DOHH2 (cell line): Measurements from ENCODE around the gene RERG.

Experiments
- H3F3A ChIP-seq: fragments of 200-600 bp; sonication (generic), shearing (Covaris generic); 2 replicates; pipeline ENCODE4 v1.6.0; 2016; ENCODE audit warnings: antibody characterized with exemption, mild to moderate bottlenecking; ENCODE audit not compliant: control insufficient read depth, insufficient read depth
- H3K27ac ChIP-seq: fragments of 200-600 bp; sonication (generic); 2 replicates; pipeline ENCODE4 v1.5.1; 2014; ENCODE audit warnings: low read depth, mild to moderate bottlenecking, low read length, moderate library complexity
- H3K27me3 ChIP-seq: fragments of 200-600 bp; sonication (generic); 2 replicates; pipeline ENCODE4 v1.6.1; 2014; ENCODE audit warnings: mild to moderate bottlenecking, low read length, mixed read lengths; ENCODE audit not compliant: control insufficient read depth
- H3K36me3 ChIP-seq: fragments of 200-600 bp; sonication (generic); 2 replicates; pipeline ENCODE4 v1.6.1; 2014; ENCODE audit warnings: mild to moderate bottlenecking, low read length, moderate library complexity, mixed read lengths; ENCODE audit not compliant: control insufficient read depth
- H3K4me1 ChIP-seq: fragments of 200-600 bp; sonication (generic); 2 replicates; pipeline ENCODE4 v1.6.1; 2014; ENCODE audit warnings: mild to moderate bottlenecking, low read length, mixed read lengths; ENCODE audit not compliant: control insufficient read depth
- H3K4me2 ChIP-seq: fragments of 200-600 bp; sonication (generic); 2 replicates; pipeline ENCODE4 v1.6.0; 2014; ENCODE audit warnings: mild to moderate bottlenecking, low read length, moderate library complexity
- H3K4me3 ChIP-seq: fragments of 200-600 bp; sonication (generic); 2 replicates; pipeline ENCODE4 v1.5.1; 2014; ENCODE audit warnings: mild to moderate bottlenecking, low read length, mixed read lengths
- H3K79me2 ChIP-seq: fragments of 200-600 bp; sonication (generic); 2 replicates; pipeline ENCODE4 v1.6.1; 2014; ENCODE audit warnings: mild to moderate bottlenecking, low read length, mixed read lengths; ENCODE audit not compliant: control insufficient read depth
- H3K9me2 ChIP-seq: fragments of 200-600 bp; sonication (generic); replicated peaks from 2 replicates; pipeline ENCODE4 v1.6.1; 2014; ENCODE audit warnings: mild to moderate bottlenecking, low read length, mixed read lengths; ENCODE audit not compliant: control insufficient read depth
- H3K9me3 ChIP-seq: fragments of 200-600 bp; sonication (generic); 2 replicates; pipeline ENCODE4 v1.6.1; 2014; ENCODE audit warnings: antibody characterized with exemption, low read length, mixed read lengths; ENCODE audit not compliant: control insufficient read depth, insufficient read depth
- H4K20me1 ChIP-seq: fragments of 200-600 bp; sonication (generic); 2 replicates; pipeline ENCODE4 v1.6.0; 2014; ENCODE audit warnings: low read depth, mild to moderate bottlenecking, antibody characterized with exemption, low read length, moderate library complexity; ENCODE audit not compliant: control insufficient read depth, insufficient read depth
- EZH2phosphoT487 ChIP-seq: fragments of 200-600 bp; sonication (generic); IDR thresholded peaks from 2 replicates; pipeline ENCODE4 v1.6.1; 2017; ENCODE audit warnings: borderline replicate concordance, mild to moderate bottlenecking, antibody characterized with exemption, low read length, moderate library complexity, mixed read lengths
- TF ChIP-seq, protein P1 (sequence below): fragments of 200-600 bp; sonication (generic); IDR thresholded peaks from one replicate; pipeline ENCODE4 v1.5.1; 2014; ENCODE audit warnings: antibody characterized with exemption, mild to moderate bottlenecking, low read depth, low read length; ENCODE audit not compliant: poor library complexity, severe bottlenecking

The RERG gene

DNA sequence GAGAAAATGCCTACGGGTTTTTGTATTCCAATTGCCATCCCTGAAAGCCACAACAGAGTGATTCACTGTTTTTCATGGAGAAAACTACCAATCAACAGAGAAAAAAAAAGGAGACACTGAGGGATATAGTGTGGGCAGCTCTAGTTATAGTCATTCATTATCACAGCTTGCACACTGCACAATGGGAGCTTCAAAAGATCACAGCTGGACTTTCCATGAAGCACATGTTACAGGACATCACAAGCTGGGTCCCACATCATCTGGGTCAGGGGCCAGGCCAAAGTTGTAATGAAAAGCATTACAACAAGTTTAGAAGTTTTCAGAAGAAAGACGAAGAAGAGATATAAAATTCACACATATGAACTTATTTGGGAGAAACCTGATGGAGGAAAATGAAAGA, 41.5 kb downstream of the RERG start:
- H3K4me2 ChIP-seq = no peak overlapping the region
- H3F3A ChIP-seq = no peaks in the 10 kb centered on the region
- H3K27ac ChIP-seq = no peak overlapping the region
- no peaks in the 10 kb centered on the region for H3K36me3 ChIP-seq
- no peaks in the 10 kb centered on the region for H4K20me1 ChIP-seq
- H3K4me1 ChIP-seq = no peaks in the 10 kb centered on the region
- H3K9me3 ChIP-seq = no peaks in the 10 kb centered on the region
- no peaks in the 10 kb centered on the region for H3K27me3 ChIP-seq
- no peaks in the 10 kb centered on the region for H3K79me2 ChIP-seq
- H3K4me3 ChIP-seq = no peak overlapping the region
- H3K9me2 ChIP-seq = no peaks in the 10 kb centered on the region
- no peak for TF ChIP-seq EZH2phosphoT487
- TF ChIP-seq, protein P1, sequence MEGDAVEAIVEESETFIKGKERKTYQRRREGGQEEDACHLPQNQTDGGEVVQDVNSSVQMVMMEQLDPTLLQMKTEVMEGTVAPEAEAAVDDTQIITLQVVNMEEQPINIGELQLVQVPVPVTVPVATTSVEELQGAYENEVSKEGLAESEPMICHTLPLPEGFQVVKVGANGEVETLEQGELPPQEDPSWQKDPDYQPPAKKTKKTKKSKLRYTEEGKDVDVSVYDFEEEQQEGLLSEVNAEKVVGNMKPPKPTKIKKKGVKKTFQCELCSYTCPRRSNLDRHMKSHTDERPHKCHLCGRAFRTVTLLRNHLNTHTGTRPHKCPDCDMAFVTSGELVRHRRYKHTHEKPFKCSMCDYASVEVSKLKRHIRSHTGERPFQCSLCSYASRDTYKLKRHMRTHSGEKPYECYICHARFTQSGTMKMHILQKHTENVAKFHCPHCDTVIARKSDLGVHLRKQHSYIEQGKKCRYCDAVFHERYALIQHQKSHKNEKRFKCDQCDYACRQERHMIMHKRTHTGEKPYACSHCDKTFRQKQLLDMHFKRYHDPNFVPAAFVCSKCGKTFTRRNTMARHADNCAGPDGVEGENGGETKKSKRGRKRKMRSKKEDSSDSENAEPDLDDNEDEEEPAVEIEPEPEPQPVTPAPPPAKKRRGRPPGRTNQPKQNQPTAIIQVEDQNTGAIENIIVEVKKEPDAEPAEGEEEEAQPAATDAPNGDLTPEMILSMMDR = no peak

DNA sequence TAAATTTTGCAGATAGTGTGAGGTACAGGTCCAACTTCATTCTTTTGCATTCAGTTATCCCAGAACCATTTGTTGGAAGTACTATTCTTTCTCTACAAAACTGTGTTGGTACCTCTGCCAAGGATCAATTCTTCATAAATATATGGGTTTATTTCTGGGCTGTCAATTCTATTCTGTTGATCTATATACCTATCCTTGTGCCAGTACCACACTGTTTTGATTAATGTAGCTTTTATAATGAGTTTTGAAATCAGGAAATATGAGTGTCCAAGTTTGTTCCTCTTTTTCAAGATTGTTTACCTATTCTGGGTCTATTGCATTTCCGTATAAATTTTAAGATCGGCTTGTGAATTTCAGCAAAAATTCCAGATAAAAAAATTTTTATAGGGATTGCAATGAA, 48.1 kb downstream of the RERG start:
- no peaks in the 10 kb centered on the region for H4K20me1 ChIP-seq
- no peaks in the 10 kb centered on the region for H3F3A ChIP-seq
- no peaks in the 10 kb centered on the region for H3K79me2 ChIP-seq
- no peaks in the 10 kb centered on the region for H3K9me3 ChIP-seq
- H3K9me2 ChIP-seq = no peaks in the 10 kb centered on the region
- H3K4me3 ChIP-seq = no peak overlapping the region
- H3K36me3 ChIP-seq = no peaks in the 10 kb centered on the region
- H3K4me2 ChIP-seq = no peak overlapping the region
- H3K27me3 ChIP-seq = peaks cover 8% of the 10 kb centered on the region; the same call in 1 of the 2 replicates
- no peaks in the 10 kb centered on the region for H3K4me1 ChIP-seq
- no peak for TF ChIP-seq EZH2phosphoT487
- TF ChIP-seq, protein P1 = no peak
- no peak overlapping the region for H3K27ac ChIP-seq

DNA sequence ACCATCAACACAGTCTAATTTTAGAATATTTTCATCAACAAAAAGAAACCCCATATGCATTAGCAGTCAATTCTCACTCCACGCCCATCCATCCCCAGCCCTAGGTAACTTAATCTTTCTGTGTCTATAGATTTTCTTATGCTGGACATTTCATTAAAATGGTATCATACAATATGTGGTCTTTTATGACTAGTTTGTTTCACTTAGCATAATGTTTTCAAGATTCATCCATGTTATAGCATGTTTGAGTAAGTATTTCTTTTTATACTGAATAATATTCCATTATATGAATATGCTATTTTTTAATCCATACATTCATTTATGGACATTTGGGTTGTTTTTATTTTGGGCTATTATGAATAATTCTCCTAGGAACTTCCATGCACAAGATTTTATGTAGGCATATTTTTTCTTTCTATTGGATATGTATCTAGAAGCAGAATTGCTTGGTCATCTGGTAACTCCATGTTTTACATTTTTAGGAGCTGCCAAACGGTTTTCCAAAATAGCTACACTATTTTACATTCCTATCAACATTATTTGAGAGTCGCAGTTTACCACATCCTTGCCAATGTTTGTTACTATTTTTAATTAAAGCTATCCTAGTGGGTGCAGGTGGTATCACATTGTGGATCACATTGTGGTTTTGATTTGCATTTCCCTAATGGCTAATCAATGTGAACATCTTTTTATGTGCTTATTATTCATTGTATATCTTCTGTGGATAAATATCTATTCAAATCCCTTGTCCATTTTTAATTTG, 49.0 kb downstream of the RERG start:
- no peaks in the 10 kb centered on the region for H4K20me1 ChIP-seq

More for the DNA sequence above, 49.0 kb downstream of the RERG start:
- no peaks in the 10 kb centered on the region for H3K9me2 ChIP-seq
- H3K4me2 ChIP-seq = no peak overlapping the region
- no peaks in the 10 kb centered on the region for H3K36me3 ChIP-seq
- H3K79me2 ChIP-seq = no peaks in the 10 kb centered on the region
- no peak overlapping the region for H3K4me3 ChIP-seq
- peaks cover 12% of the 10 kb centered on the region; the same call in 1 of the 2 replicates for H3K27me3 ChIP-seq
- TF ChIP-seq EZH2phosphoT487 = no peak
- TF ChIP-seq, protein P1 = no peak
- H3K4me1 ChIP-seq = no peaks in the 10 kb centered on the region
- H3K27ac ChIP-seq = no peak overlapping the region
- no peaks in the 10 kb centered on the region for H3K9me3 ChIP-seq
- no peaks in the 10 kb centered on the region for H3F3A ChIP-seq
